Frontal cortex (tissue), 4 donors: ENCODE results near the gene HAVCR1. TPM values are rescaled to one million over a fixed set of nuclear protein-coding genes. Genes with fewer than 3 reads are reported as not detected.
"Not testable (repeated sequence)": the region's sequence is repeated elsewhere in the genome, so short reads cannot be mapped to it uniquely, and the experiment has no call there.

Experiments used
- DNase-seq, 2 donors: peaks; one replicate each; pipeline ENCODE4 v3.0.0; 2012; ENCODE audit warnings: low spot score in 2 of 2
- FAIRE-seq: peaks from 2 replicates; lab custom pipeline; 2012; peaks lifted over from hg19 to GRCh38; lab: Jason Lieb, UNC
- total RNA-seq: library from RNA; depleted of rRNA; stranded (reverse); fragments of >200 nt; gene quantifications from one replicate; pipeline ENCODE4 v1.2.3, GENCODE V29; 2014
- donor health status: control.
- donor health status: control.
- donor health status: control.

HAVCR1 gene
- total RNA-seq, 1 donor from 2014 or later, result 0.82 TPM

DNA sequence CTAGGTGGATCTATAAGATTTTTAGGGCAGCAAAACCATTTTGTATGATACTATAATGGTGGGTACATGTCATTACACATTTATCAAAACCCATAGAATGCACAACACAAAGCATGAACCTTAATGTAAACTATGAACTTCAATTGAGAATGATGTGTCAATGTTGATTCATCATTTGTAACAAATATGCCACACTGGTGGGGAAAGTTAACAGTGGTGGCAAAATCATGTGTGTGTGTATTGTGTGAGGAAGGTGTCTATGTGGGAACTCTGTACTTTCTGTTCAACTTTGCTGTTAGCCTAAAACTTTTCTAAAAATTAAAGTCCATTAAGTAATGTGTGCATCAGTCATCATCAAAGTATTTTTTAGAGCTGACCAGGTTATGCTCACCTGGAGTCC lies 38.9 kb downstream of the HAVCR1 start:
- DNase-seq (no peak), FAIRE-seq (no peak)

DNA sequence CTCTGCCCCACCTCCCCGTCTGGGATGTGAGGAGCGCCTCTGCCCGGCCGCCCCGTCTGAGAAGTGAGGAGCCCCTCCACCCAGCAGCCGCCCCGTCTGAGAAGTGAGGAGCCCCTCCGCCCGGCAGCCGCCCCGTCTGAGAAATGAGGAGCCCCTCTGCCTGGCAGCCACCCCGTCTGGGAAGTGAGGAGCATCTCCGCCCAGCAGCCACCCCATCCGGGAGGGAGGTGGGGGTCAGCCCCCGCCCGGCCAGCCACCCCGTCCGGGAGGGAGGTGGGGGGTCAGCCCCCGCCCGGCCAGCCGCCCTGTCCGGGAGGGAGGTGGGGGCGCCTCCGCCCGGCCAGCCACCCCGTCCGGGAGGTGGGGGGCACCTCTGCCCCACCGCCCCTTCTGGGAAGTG lies 44.8 kb downstream of the HAVCR1 start:
- not testable (repeated sequence) for DNase-seq, FAIRE-seq

- FAIRE-seq, result no peak
These were observed 52.7 kb downstream of the HAVCR1 start for GRCh38 chr5:157006262-157006661.

DNA sequence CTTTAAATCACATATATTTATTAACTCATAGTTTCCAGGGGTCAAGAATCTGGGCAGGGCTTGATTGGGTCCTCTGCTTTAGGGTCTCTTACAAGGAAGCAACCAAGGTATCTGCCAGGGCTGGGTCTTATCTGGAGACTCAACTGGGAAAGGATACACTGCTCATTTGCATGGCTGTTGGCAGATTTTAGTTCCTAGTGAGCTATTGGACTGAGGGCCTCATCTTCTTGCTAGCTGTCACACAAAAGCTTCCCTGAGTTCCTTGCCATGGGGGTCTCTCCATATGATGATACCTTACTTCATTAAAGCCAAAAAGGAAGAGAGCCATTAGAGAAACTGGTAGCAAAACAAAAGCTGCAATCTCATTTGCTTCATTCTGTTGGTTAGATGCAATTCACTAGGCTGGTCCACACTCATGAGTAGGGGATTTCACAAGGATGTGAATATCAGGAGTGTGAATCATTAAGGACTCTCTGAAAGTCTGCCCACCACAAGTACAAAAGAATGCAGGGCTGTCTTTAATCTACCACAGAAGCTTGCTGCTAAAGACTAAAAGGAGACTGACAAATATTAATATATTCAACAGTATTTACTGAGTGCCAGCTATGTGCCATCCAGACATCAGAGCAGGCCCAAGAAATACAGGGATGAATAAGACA lies 53.9 kb downstream of the HAVCR1 start:
- FAIRE-seq (no peak), DNase-seq (no peak)

More at GRCh38 chr5:157006262-157006661, 52.7 kb downstream of the HAVCR1 start:
- DNase-seq, result no peak

DNA sequence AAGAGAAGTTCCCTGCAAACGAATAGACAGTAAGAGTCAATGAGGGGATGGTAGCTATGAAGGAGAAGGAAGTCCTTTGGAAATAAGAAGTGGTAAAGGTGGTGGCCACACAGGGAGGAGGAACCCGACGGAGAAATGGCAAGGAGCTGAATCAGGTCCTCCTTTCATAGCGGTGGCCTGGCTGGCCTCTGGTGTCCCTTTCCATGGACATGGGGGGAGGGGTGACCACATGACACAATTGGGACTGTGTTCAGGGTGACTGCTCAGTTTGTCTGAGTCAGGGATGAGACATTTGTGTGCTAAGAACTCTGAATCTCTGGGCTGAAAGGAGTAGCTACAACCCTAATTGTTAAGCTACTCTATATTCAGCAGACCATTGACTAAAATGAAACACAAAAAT lies 67.2 kb downstream of the HAVCR1 start:
- no peak for FAIRE-seq
- no peak for DNase-seq

DNA sequence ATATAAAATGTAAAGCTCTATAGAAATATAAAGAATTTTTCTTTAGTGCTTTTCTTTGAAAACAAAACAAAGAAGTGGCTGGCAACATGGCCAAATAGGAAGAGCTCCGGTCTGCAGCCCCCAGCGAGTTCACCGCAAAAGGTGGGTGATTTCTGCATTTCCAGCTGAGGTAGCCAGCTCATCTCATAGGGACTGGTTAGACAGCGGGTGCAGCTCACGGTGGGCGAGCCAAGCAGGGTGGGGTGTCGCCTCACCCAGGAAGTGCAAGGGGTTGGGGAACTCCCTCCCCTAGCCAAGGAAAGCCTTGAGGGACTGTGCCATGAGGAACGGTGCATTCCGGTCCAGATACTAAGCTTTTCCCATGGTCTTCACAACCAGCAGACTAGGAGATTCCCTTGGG lies 74.9 kb downstream of the HAVCR1 start:
- FAIRE-seq (no peak), DNase-seq (no peak)

DNA sequence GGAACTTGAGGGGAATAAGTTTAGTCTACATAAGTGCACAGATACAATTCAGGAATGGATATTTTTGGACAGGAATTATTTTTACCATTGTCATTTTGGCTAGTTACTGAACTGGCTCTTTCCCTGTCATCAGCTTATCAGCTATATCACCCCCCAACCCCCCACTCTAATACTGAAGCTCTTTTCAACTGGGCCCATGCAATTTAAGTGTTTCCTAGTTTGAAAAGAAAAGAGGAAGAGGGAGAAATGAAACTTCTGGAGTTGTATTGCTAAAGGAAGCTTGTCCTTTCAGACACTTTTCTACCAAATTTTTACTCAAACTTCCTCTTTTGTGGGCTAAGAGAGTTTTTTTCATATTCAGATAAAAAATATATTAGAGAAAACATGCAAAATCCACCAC lies 77.4 kb downstream of the HAVCR1 start:
- DNase-seq, result no peak
- no peak for FAIRE-seq

Other genes with a start within 250 kb of the HAVCR1 start
- gene PPP1R2B, start 208.8 kb downstream of the HAVCR1 start, total RNA-seq, result not detected
- gene TIMD4, start 95.9 kb downstream of the HAVCR1 start, total RNA-seq, result under 0.01 TPM
- 7.3 TPM for gene HAVCR2, start 49.9 kb upstream of the HAVCR1 start, total RNA-seq
- gene MED7, start 83.7 kb upstream of the HAVCR1 start, total RNA-seq, result 44.4 TPM
- not detected for gene GARIN3, start 107.1 kb upstream of the HAVCR1 start, total RNA-seq
- not detected for gene ITK, start 121.7 kb upstream of the HAVCR1 start, total RNA-seq
- gene CYFIP2, start 207.0 kb upstream of the HAVCR1 start, total RNA-seq, result 71.7 TPM